Measurements from ENCODE around the gene QRICH2.
A peak's percentile ranks its signal among the peaks of the same experiment; 100 is the strongest.
"Not testable (repeated sequence)": the region's sequence is repeated elsewhere in the genome, so short reads cannot be mapped to it uniquely, and the experiment has no call there.

QRICH2 gene

DNA sequence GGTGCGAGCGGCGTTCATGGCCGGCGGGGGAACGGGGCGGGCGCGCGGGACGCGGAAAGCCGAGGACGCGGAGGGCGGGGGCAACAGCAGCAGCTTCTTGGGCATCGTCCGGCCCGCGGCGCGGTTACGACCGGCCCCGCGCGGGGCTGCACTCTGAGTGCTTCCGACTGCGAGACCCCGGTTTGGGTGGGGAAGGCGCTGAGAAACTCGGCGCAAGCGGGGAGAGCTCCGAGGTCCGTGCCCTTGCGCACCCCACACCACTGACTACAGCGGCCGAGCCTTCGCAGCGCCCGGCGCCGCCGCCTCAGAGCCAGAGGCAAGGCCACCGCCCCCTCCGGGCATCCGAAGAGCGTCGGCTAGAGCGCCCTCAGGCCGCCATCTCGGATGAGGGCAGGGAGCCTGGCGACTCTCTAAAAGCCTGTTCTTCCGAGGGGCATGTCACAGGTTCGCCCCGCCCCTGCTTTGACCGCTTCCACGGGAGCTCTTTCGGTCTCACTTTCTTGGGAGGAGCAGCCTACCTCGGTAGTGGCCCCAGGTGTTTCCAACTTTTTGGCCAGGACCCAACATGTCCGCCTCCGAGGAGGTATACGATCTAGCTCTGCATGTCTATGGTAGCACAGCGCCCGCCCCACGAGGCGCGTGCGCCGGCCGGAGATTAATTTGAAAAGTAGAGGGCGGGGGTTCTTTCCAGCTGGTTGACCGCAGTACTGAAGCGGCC is 45.7 kb upstream of the QRICH2 start, which contains the start of gene PRPSAP1:
Gene PRPSAP1, minus strand, starts transcription at position 318 of the 718 bp plus-strand sequence. Its CDS starts 213 bp downstream, at position 105.
- peak; percentile 96 for DNase-seq
- Histone ChIP-seq H3K27me3 (ENCODE audit: insufficient read depth, low read depth, severe bottlenecking) (no peaks in the 10 kb centered on the region), H3K27ac (peak within 1 kb of the TSS; percentile 100), H3K36me3 (peaks cover 28% of the 10 kb centered on the region), H3K9me3 (ENCODE audit: severe bottlenecking) (no peaks in the 10 kb centered on the region), H3K4me3 (ENCODE audit: low read depth, low read length) (peak within 1 kb of the TSS; percentile 90)
- TF ChIP-seq, protein P1, sequence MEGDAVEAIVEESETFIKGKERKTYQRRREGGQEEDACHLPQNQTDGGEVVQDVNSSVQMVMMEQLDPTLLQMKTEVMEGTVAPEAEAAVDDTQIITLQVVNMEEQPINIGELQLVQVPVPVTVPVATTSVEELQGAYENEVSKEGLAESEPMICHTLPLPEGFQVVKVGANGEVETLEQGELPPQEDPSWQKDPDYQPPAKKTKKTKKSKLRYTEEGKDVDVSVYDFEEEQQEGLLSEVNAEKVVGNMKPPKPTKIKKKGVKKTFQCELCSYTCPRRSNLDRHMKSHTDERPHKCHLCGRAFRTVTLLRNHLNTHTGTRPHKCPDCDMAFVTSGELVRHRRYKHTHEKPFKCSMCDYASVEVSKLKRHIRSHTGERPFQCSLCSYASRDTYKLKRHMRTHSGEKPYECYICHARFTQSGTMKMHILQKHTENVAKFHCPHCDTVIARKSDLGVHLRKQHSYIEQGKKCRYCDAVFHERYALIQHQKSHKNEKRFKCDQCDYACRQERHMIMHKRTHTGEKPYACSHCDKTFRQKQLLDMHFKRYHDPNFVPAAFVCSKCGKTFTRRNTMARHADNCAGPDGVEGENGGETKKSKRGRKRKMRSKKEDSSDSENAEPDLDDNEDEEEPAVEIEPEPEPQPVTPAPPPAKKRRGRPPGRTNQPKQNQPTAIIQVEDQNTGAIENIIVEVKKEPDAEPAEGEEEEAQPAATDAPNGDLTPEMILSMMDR (IDR thresholded peaks at IDR 0.05; ENCODE audit: low read depth, low read length), result peak; percentile 48

- TF ChIP-seq, protein P1 (IDR thresholded peaks at IDR 0.05; ENCODE audit: low read depth, low read length), result no peak
- H3K27ac ChIP-seq, result peak overlapping the region; percentile 100
Measured at GRCh38 chr17:76353004-76353598, 45.0 kb upstream of the QRICH2 start.

GRCh38 chr17:76351526-76352071 is 43.5 kb upstream of the QRICH2 start:
- no peak overlapping the region for H3K27ac ChIP-seq
- H3K4me3 ChIP-seq (ENCODE audit: low read depth, low read length), result no peak overlapping the region
- no peaks in the 10 kb centered on the region for H3K27me3 ChIP-seq (ENCODE audit: insufficient read depth, low read depth, severe bottlenecking)
- H3K36me3 ChIP-seq, result peaks cover 47% of the 10 kb centered on the region
- TF ChIP-seq, protein P1 (IDR thresholded peaks at IDR 0.05; ENCODE audit: low read depth, low read length), result no peak
- H3K9me3 ChIP-seq (ENCODE audit: severe bottlenecking), result no peaks in the 10 kb centered on the region
- DNase-seq, result no peak

More at GRCh38 chr17:76353004-76353598, 45.0 kb upstream of the QRICH2 start:
- H3K4me3 ChIP-seq (ENCODE audit: low read depth, low read length), result peak overlapping the region; percentile 90
- H3K27me3 ChIP-seq (ENCODE audit: insufficient read depth, low read depth, severe bottlenecking), result no peaks in the 10 kb centered on the region
- H3K36me3 ChIP-seq, result peaks cover 35% of the 10 kb centered on the region
- peak; percentile 40 for DNase-seq
- H3K9me3 ChIP-seq (ENCODE audit: severe bottlenecking), result no peaks in the 10 kb centered on the region

- DNase-seq, result no peak
- Histone ChIP-seq H3K4me3 (ENCODE audit: low read depth, low read length) (no peak overlapping the region), H3K36me3 (peaks cover 58% of the 10 kb centered on the region), H3K27ac (no peak overlapping the region), H3K27me3 (ENCODE audit: insufficient read depth, low read depth, severe bottlenecking) (no peaks in the 10 kb centered on the region), H3K9me3 (ENCODE audit: severe bottlenecking) (no peaks in the 10 kb centered on the region)
- TF ChIP-seq, protein P1 (IDR thresholded peaks at IDR 0.05; ENCODE audit: low read depth, low read length), result no peak
Measured at GRCh38 chr17:76350463-76350862, 42.4 kb upstream of the QRICH2 start.

- H3K27ac ChIP-seq; H3K27me3 ChIP-seq (ENCODE audit: insufficient read depth, low read depth, severe bottlenecking); DNase-seq; H3K4me3 ChIP-seq (ENCODE audit: low read depth, low read length); H3K9me3 ChIP-seq (ENCODE audit: severe bottlenecking): not testable (repeated sequence)
- peaks cover 81% of the 10 kb centered on the region for H3K36me3 ChIP-seq
Measured at GRCh38 chr17:76346936-76347335, 38.9 kb upstream of the QRICH2 start.

DNA sequence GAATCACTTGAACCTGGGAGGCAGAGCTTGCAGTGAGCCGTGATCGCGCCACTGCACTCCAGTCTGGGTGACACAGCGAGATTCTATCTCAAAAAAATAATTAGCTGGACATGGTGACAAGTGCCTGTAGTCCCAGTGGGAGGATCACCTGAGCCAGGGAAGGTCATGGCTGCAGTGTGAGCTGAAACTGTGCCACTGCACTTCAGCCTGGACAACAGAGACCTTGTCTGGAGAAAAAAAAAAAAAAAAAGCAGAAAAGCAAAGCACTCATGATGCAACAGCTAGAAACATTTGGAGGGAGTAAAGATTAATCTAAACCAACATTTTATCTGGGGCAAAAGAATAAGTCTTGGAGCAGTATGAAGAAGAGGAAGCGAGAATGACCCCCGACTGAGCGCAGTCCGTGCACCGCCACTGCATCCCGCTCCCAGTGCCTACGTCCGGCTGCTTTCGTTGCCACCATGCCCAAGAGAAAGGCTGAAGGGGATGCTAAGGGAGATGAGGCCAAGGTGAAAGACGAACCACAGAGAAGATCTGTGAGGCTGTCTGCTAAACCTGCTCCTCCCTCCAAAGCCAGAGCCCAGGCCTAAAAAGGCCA is 37.4 kb upstream of the QRICH2 start:
- peaks cover 80% of the 10 kb centered on the region for H3K36me3 ChIP-seq

More for the DNA sequence above, 37.4 kb upstream of the QRICH2 start:
- no peak for DNase-seq
- no peak overlapping the region for H3K4me3 ChIP-seq (ENCODE audit: low read depth, low read length)
- H3K9me3 ChIP-seq (ENCODE audit: severe bottlenecking), result no peaks in the 10 kb centered on the region
- no peak overlapping the region for H3K27ac ChIP-seq
- no peaks in the 10 kb centered on the region for H3K27me3 ChIP-seq (ENCODE audit: insufficient read depth, low read depth, severe bottlenecking)
- TF ChIP-seq, protein P1 (IDR thresholded peaks at IDR 0.05; ENCODE audit: low read depth, low read length), result no peak

All from WERI-Rb-1 (cell line).